Measurements from ENCODE around the gene SLC66A1. TPM values are rescaled to one million over a fixed set of nuclear protein-coding genes. Genes with fewer than 3 reads are reported as not detected.

Gene SLC66A1
- total RNA-seq, 1 experiment from 2014 or later: 22.5 TPM

GRCh38 chr1:19310061-19310460 lies 2.1 kb upstream of the SLC66A1 start:
- no peaks in the 10 kb centered on the region for H3K27me3 ChIP-seq (ENCODE audit: insufficient read depth, low read length)
- H2AFZ ChIP-seq (ENCODE audit: low read length): no peak overlapping the region
- H3K4ac ChIP-seq (ENCODE audit: low read depth, low read length): no peak overlapping the region
- H2BK15ac ChIP-seq (ENCODE audit: low read depth, low read length): no peak overlapping the region
- no peak overlapping the region for H3K27ac ChIP-seq (ENCODE audit: insufficient read length, low read depth, low read length)
- H2AK5ac ChIP-seq (ENCODE audit: insufficient read length, low read length): no peak overlapping the region
- no peak overlapping the region for H3K4me2 ChIP-seq (ENCODE audit: insufficient read depth, insufficient read length, low read length)
- no peak overlapping the region for H3K9ac ChIP-seq (ENCODE audit: extremely low read depth, insufficient read length, low read length)
- no peak overlapping the region for H2BK20ac ChIP-seq (ENCODE audit: low read depth, low read length, poor library complexity, severe bottlenecking)
- no peaks in the 10 kb centered on the region for H4K20me1 ChIP-seq (ENCODE audit: control insufficient read depth, insufficient read depth, insufficient read length)
- no peak for TF ChIP-seq CTCF (conservative IDR thresholded peaks at IDR 0.05)
- H3K4me1 ChIP-seq (ENCODE audit: insufficient read depth, low read length): no peaks in the 10 kb centered on the region
- no peak overlapping the region for H3K56ac ChIP-seq (ENCODE audit: insufficient read length, low read depth, low read length)
- no peak overlapping the region for H3K18ac ChIP-seq (ENCODE audit: insufficient read length, low read depth, low read length)
- Mint-ChIP-seq H3K4me3 (peak overlapping the region; percentile 17 to 56; a peak in 3 of 5 replicates), H3K9me3 (no peaks in the 10 kb centered on the region), H3K4me1 (peaks cover 17 to 19% of the 10 kb centered on the region in 2 experiments), H3K36me3 (ENCODE audit: insufficient read depth in 1 of 3, low read depth in 3 of 3) (peaks cover 12 to 38% (median 33%) of the 10 kb centered on the region in 3 experiments), H3K27ac (no peak overlapping the region; a peak in 1 of 7 replicates), H3K27me3 (ENCODE audit: low read depth) (no peaks in the 10 kb centered on the region; the same call in 1 of the 2 replicates)
- no peak overlapping the region for H4K91ac ChIP-seq (ENCODE audit: insufficient read length, low read depth, low read length)
- H3K79me1 ChIP-seq (ENCODE audit: insufficient read depth, low read depth, low read length, poor library complexity, severe bottlenecking): no peaks in the 10 kb centered on the region
- H3K23ac ChIP-seq (ENCODE audit: insufficient read length, low read depth, low read length): no peak overlapping the region
- WGBS (ENCODE audit: extremely low coverage, insufficient read length, low lambda C conversion rate): no CpG with 5 or more reads among the region's 7 CpGs
- no peak overlapping the region for H3K14ac ChIP-seq (ENCODE audit: insufficient read depth, low read length)
- no peak overlapping the region for H2BK5ac ChIP-seq (ENCODE audit: insufficient read length, low read length)
- H3T11ph ChIP-seq (ENCODE audit: low read length): no peak overlapping the region
- no peak overlapping the region for H2BK12ac ChIP-seq (ENCODE audit: insufficient read length, low read depth, low read length)
- H3K9me3 ChIP-seq (ENCODE audit: control insufficient read depth, low read depth, low read length): no peaks in the 10 kb centered on the region
- no peak for DNase-seq
- H3K23me2 ChIP-seq (ENCODE audit: insufficient read length, low read depth, low read length, poor library complexity, severe bottlenecking): peaks cover 13% of the 10 kb centered on the region
- H4K5ac ChIP-seq (ENCODE audit: insufficient read length, low read depth, low read length): no peak overlapping the region
- H2BK120ac ChIP-seq (ENCODE audit: low read depth, low read length, poor library complexity, severe bottlenecking): no peak overlapping the region
- no peak overlapping the region for H4K8ac ChIP-seq (replicated peaks; ENCODE audit: insufficient read length, low read depth, low read length)
- H3K79me2 ChIP-seq (ENCODE audit: insufficient read depth, low read length): no peaks in the 10 kb centered on the region
